Erythroblast (primary cell): ENCODE data around the gene EXOC8.

Source experiments
- GATA1 ChIP-seq: IDR thresholded peaks from 2 replicates; pipeline ENCODE4 v1.6.1; 2011; ENCODE audit warnings: low read depth, mild to moderate bottlenecking, control low read depth, low read length, moderate library complexity
- POLR2A ChIP-seq: IDR thresholded peaks from 2 replicates; pipeline ENCODE4 v1.6.1; 2011; ENCODE audit warnings: mild to moderate bottlenecking, low read length

DNA sequence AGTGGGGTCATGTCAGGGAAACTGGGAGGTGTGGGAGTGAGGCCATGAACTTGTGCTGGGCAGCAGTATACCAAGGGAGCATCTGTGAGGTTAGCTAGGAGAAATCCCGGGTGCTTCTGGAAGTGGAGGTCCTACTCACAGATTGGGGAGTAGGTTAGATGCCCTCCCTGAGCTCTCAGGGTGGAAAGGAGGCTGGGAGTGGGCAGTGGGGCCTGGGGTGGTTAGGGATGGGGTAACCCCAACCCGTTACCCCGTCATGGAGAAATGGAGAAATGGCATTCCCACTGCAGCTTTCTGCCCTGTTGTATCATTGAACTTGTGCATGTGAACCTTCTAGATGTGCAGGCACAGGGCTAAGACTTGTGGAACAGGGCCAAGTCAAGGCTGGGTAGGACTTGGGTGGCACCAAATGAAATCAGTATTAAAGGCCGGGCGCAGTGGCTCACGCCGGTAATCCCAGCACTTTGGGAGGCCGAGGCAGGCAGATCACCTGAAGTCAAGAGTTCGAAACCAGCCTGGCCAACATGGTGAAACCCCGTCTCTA is 27.2 kb downstream of the EXOC8 start:
- TF ChIP-seq POLR2A (no peak), GATA1 (no peak)
